Nasal cavity respiratory epithelium epithelial cell of viscerocranial mucosa (primary cell): Measurements from ENCODE around the gene CNOT9. TPM values are rescaled to one million over a fixed set of nuclear protein-coding genes. Genes with fewer than 3 reads are reported as not detected.

Experiments
- total RNA-seq: library from RNA; depleted of rRNA; stranded (reverse); fragments of >200 nt; gene quantifications from 2 replicates; pipeline ENCODE4 v1.2.3, GENCODE V29; 2014

The CNOT9 gene
- 47.2 and 57.8 TPM in 2 replicates for total RNA-seq

GRCh38 chr2:218568190-218569037 is at the start of gene CNOT9, which contains the start of gene USP37:
Gene CNOT9, plus strand, starts transcription at chr2:218568839. Its CDS starts 116 bp downstream, at chr2:218568955.
Gene USP37, minus strand, starts transcription at chr2:218568351. Its CDS starts 9,698 bp downstream, at chr2:218558653.

GRCh38 chr2:218607436-218608115 is 38.9 kb downstream of the CNOT9 start, which contains the start of gene PLCD4:
Gene PLCD4, plus strand, starts transcription at chr2:218607899. Its CDS starts 7,841 bp downstream, at chr2:218615740.

Other genes starting within 250 kb of the CNOT9 start
- not detected in 2 replicates for gene CATIP, start 212.0 kb upstream of the CNOT9 start, total RNA-seq
- gene SLC11A1, start 186.6 kb upstream of the CNOT9 start, total RNA-seq = 0.34 and 0.64 TPM in 2 replicates
- gene CTDSP1, start 169.0 kb upstream of the CNOT9 start, total RNA-seq = 27.7 and 43.6 TPM in 2 replicates
- gene VIL1, start 149.7 kb upstream of the CNOT9 start, total RNA-seq = under 0.01 TPM in 1 of 2 replicates, not detected in the other
- 14.0 and 16.2 TPM in 2 replicates for gene USP37, start 488 bp upstream of the CNOT9 start, total RNA-seq
- gene PLCD4, start 39.1 kb downstream of the CNOT9 start, total RNA-seq = 0.71 and 1.0 TPM in 2 replicates
- gene ZNF142, start 90.8 kb downstream of the CNOT9 start, total RNA-seq = 6.5 and 19.0 TPM in 2 replicates
- 45.9 and 60.5 TPM in 2 replicates for gene BCS1L, start 90.8 kb downstream of the CNOT9 start, total RNA-seq
- 23.6 and 35.5 TPM in 2 replicates for gene RNF25, start 103.2 kb downstream of the CNOT9 start, total RNA-seq
- 3.8 and 14.2 TPM in 2 replicates for gene STK36, start 103.2 kb downstream of the CNOT9 start, total RNA-seq
- gene TTLL4, start 142.0 kb downstream of the CNOT9 start, total RNA-seq = 7.9 and 13.0 TPM in 2 replicates
- gene CYP27A1, start 213.3 kb downstream of the CNOT9 start, total RNA-seq = 0.34 and 0.64 TPM in 2 replicates